Measurements from ENCODE around the gene PNLIPRP1.

PNLIPRP1 gene

DNA sequence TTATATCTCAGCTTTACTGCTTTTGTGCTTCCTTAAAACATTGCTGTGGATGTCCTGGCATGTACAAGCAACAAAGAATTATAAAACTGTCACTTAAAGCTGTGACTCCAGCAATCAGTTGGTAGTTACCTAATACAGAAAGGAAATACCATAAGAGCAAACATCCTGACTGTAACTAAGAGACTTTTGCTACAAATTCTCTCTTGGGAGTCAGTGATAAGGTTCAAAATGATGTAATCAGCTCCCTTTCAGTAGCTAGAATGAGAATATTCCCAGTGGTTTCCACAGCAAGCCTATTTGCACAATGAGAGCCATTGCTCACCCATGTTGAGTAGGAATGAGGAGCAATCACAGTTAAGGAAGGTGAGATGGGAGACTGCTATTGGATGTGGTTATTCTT is 7.6 kb downstream of the PNLIPRP1 start:
- DNase-seq = no peak

DNA sequence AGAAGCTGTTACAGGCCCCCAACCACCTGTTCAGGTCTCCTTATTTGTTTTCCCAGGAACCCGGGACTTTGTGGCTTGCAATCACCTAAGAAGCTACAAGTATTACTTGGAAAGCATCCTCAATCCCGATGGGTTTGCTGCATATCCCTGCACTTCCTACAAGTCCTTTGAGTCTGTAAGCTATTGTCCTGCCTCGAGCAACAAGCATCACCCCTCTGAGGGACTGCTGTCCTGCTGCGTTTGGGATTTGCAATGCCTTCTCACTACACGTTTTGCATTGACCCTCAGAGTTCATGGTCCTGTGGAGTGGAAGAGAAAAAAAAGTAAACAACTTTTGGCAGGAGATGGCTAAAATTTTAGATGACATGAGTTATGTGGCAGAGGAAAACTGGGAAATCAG is 9.2 kb downstream of the PNLIPRP1 start:
- no peak for DNase-seq

DNA sequence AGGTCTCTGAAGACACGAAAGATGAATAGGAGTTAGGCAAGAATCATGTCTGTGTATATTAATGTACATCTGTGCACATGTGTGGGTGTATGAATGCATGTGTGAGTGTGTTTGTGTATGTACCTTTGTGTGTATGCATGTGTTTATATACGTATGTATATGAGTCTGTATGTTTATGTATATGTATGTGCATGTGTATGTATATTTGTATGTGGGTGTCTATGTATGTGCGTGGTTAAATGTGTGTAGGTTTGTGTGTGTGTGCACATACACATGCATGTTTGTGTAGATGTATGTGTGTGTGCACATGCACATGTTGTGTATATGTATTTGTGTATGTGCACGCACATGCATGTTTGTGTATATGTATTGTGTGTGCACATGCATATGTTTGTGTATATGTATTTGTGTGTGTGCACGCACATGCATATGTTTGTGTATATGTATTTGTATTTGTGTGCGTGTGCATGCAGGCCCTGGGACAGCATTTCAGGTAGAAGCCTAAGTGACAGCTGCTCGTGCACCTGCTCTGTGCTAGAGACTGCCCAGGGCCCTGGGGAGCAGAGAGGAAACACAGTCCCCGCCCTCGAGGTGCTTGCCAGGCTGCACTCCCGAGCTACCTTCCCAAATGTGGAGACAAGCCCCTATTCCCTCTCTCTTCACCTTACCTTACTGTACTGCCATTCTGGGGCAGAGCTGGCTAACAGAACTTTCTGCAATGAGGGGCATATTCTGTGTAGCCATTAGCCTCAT is 12.1 kb downstream of the PNLIPRP1 start:
- DNase-seq = no peak

DNA sequence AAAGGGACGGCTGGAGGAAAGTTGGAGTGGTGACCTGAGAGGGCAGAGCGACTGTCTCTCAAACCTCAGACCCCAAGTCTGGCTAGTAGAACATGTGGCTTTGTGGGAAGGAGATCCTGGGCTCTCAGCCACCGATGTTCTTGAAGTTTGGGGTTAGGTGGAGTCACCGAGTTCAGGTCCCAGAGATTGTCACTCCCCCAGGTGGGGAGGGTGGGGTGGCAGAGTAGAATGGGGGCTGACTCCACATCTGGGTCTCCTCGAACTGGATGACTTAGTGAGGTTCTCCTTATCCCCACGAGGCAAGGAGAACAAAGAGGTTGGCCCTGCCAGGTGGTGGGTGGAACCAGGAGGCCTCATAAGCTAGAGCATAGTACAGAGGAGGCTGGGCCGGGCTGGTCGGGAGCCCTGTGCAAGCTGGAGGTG is 15.3 kb downstream of the PNLIPRP1 start:
- no peak for DNase-seq

DNA sequence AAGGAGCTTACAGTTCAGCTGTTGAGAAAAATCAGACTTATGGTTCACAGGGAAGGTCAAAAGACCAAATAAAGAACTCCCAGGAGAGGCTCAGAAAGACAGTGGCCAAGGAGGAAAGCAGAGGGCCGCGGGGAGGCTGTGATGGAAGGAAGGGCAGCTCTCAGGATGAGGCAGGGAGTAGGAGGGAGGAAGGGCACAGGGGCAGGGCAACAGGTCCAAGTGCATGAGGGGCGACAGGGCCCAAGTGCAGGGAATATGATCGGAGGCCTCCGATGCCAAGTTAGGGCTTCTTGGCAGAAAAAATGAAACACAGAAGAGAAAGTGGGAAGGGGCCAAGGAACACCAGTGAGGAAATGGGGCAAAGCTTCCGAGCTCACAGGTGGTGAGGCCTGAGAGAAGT is 16.6 kb downstream of the PNLIPRP1 start:
- DNase-seq = no peak

DNA sequence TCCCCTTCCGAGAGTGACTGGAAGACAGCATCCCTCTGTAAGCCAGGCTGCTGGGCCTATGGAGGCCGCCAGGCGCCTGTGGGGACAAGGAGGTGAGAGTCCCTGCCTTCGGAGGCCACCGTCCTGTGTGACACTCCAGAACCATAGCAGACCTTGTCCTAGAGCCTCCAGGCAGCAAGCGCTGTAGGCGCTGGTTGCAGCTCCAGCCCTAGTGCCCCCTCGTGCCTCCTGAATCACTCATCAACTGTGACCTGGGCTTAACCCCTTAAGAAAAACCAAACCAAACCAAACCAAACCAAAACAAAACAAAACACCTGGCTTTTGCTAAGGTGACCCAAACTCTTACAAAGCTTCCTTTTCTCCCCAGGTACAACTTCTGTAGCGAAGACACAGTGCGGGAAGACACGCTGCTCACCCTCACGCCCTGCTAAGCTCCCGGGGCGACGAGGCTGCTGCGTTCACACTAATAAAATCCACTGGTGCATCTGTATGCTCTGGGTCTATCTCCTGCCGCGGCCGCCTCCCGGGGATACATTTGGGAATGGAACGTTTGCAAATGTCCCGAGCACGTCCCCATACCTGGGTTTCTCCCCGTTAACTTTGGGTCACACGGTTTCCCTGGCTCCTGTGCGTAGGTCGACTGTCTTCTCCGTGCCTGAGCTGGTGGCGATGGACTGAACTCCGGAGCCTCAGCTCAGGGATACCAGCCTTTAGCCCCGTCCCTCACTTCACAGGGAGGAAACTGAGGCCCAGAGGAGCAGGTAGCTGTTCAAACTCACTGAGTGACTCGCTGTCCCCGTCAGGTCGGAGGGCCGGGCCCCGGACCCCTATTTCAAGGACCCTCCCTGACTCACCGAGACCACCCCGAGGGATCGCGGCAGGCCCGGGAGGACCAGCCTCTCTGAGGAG is 18.2 kb downstream of the PNLIPRP1 start:
- no peak for DNase-seq

DNA sequence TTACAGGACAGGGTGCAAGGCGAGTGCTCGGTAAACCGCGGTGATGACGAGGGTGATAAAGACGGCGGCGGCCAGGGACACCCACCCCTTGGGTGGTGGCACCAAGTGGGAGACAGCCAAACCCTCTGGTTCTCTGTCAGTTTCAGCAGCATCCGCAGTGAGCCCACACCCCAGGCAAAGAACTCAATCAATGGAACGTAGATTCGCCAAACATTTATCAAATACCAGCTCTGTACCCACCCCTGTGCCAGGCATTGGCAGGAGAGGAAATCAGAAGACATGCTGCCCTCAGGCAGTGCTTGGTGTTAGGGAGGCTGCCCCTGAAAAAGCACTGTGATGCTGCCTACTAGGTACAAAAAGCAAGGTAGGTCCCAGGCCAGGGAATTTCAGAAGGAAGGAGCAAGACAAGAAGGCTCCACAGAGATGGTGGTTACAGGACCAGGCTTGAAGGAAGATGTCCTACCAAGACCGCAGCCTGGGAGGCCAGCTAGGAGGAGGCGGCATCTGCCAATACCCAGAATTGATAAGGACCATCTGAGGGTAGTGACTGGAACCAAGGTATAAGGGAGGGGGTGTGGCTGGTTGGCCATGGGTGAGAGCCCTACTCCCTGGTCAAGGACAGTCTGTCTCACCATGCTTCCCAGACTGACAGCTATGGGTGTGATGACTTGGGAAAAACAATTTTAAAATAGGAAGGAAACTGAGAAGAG is 19.8 kb downstream of the PNLIPRP1 start:
- no peak for DNase-seq

DNA sequence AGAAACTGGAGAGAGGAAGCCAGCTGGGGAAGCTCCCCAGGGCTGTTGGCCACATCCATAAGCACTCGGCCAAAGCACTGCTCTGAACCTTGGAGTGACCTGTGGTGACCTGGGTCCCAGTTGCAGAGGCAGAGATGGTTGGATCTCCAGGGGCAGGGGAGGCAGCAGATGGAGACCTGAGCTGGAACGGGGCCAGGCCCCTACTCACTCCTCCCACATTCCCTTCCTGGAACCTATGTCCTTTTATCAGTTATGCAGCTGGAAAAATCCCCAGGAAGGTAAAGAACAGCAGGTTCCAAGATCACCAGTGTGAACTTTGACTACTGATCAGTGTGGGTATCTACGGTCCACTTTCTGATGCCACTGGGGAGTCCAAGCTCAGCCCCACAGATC is 20.4 kb downstream of the PNLIPRP1 start:
- no peak for DNase-seq

DNA sequence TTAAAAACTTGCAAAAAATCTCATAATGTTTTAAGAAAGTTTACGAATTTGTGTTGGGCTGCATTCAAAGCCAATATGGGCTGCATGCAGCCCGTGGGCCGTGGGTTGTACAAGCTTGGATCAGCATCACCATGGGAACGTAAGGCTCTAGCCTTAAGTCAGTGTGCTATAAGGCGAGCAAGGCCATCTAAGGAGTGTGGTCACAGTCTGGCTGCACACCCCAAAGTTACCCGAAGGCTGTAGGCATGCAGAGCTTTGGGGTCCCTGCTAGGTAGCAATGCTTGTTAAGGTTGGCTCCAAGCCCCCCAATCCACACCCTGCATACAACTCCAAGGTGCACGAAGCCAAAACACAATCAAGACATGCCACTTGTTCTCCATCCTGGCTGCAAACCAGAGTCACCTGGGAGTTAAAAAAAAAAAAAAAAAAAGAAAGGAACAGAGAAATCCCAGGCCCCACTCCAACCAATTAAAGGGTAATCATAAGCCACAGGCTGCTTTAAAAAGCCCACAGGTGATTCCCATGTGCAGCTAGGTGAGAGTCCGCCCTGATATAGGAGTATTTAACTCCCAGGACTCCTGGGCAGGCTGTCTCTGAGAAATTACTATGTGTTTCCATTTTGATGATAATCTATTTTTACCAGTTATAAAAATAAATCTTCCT is 21.5 kb downstream of the PNLIPRP1 start:
- DNase-seq = no peak

DNA sequence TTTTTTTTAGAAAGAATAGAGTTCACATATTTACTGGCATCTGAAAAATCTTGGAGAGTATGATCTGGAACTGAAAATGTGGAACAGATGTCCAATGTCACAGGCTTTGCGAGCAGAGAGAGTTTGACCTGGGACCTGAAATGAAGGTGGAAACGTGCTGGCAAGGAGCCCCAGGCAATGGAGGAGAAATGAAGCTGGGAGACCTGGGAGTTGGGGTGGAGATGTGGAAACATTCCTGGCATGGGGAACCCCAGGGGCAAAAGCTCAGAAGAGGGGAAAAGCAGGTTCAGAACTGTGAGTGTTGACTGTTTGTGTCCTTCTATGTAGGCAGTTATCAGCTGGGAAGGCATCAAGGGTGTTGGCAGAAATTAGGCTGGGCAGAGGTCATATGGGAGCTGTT is 22.7 kb downstream of the PNLIPRP1 start:
- no peak for DNase-seq

DNA sequence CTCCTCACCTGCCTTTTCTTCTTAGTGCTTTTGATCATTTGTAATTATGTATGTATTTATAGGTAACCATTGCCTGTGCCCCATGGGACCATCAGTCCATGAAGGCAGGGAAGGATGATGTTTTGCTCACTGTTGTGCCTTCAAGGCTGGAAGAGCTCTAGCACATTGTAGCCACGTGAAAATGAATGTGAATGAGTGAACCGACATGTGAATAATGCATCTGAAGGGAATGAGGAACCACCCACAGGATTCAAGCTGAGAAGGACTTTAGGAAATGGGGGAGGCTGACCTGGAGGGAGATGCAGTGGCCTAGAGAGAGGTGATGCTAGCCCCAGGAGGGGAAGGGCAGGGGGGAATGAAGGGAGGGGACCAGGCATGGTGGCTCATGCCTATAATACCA is 24.0 kb downstream of the PNLIPRP1 start:
- no peak for DNase-seq

DNA sequence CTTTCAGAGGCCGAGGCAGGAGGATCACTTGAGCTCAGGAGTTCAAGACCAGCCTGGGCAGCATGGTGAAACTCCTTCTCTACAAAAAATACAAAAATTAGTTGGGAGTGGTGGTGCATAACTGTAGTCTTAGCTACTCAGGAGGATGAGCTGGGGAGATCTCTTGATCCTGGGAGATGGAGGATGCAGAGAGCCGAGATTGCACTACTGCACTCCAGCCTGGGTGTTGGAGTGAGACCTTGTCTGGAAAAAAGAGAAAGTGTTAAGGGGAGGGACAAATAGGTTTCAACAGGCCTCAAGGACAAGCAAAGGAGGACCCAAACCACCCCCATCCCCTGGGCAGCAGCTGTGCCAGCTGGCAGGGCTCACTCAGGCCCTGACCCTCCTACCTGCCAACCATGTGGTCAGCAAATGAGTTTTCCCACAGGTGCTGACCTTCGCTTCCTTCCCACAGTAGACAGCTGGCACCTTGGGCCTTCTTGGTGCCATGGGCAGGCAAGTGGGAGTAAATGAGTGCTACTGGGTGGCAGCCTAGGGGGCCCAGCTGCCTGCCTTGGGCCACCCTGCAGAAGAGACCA is 24.5 kb downstream of the PNLIPRP1 start:
- no peak for DNase-seq

DNA sequence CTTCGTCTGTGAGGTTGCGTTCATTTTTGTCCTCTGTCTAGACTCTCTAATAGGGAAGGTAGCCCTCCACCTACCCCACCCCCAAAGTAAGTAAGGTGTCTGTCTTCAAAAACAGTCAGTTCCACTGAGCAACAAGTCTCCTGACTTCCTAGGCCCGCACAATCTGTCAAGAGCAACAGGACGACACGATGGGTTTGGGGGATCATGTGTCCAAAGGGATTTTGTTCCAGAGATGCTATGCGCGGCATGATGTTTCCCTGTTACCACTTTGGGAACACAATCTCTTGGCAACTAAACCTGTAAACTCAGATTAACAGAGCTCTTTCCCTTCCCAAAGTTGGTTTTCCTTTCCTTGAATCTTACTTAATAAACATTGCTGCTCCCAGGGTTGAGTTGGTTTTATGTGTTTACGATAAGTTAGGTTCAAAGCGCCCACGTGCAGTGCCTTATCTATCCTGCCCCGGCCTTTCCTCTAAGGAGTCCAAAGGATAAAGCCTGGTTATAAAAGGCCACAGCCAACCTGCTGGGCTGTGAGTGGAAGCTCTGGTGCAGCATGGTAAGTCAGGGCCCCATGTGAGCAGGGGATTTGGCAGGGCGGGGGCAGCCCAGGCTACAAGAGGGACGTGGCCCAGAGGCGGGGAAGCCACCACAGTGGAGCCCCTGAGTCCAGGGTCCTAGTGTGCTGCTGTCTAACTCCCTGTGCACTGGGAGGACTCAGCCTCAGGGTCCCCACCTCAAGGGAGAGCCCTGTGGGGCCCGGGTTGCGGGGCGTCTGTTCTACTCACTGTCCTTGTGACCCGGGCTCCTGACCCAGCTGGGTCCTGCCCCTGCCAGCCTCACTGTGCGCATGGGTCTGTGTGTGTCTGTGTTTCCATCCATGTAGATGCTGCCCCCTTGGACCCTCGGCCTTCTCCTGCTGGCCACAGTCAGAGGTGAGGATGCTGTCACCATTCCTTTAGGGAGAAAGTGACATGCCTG is 30.0 kb downstream of the PNLIPRP1 start, which contains the start of gene PNLIPRP2:
TSS of gene PNLIPRP2 (plus strand) at position 531 of the 978 bp plus-strand sequence.
- DNase-seq = no peak

DNA sequence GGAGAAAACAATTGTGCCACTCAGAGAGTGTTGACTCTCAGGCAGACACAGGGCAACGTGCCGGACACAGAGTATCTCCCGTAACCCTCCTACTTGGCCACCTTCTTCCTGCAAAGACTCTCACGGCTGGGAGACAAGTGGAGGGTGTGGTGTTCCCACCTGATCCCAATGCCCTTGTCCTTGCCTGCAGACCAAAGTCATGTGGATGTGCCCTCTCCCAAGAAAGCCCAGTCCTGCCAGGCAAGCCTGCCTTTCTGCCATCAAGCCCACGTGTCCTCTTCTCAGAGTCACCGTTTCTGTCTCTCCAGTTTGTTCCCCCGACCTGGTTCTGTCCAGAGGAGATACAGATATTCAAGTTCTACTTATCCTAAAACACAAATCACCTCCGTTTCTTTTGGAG is 30.7 kb downstream of the PNLIPRP1 start:
- no peak for DNase-seq

DNA sequence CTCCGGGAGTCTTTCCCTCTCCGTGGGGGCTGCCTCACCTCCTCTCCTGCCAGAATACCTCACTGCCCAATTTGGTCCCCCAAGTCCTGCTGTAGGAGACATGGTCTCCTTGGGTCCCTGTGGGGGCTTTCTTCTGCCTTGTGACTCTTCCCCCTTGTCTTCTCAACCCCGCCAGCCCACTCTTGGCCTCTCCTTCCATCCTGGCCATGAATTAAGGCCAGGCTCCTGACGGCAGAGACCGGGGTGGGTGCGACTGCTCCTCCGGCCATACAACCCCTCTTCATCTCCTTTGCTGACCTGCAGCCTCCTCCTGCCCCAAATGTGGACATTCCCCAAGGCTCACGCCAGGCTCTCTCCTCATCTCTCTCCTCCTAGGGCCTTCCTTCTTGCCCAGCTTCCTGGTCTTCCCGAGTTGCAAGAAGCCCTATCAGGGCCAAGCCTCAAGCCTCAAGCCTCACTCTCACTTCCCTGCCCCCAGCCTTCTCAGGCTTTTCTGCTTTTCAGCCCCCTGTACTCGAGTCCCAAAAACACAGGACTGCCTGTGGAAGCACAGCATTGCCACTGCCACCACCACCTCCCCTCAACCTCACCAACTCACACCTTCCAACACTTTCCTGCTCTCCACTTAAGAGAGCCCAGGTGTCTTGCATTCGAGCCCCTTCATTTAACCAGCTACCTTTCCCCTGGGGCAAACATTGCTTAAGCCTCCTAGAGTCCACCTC is 31.3 kb downstream of the PNLIPRP1 start:
- no peak for DNase-seq

DNA sequence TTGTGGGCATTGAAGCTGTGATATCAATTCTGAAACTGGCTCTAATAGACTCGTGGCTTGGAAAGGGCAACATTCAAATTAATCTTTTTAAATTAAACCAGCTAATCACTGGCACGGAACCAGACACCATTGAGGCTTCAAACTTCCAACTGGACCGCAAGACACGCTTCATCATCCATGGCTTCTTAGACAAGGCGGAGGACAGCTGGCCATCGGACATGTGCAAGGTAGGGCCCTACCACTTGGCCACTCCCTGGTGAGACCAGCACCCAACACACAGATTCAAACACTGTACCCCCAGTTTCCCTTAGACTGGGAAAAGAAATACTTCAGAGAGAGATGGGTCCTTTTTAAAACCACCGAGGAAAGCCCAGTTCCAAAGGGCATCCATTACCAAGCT is 35.1 kb downstream of the PNLIPRP1 start:
- no peak for DNase-seq

DNA sequence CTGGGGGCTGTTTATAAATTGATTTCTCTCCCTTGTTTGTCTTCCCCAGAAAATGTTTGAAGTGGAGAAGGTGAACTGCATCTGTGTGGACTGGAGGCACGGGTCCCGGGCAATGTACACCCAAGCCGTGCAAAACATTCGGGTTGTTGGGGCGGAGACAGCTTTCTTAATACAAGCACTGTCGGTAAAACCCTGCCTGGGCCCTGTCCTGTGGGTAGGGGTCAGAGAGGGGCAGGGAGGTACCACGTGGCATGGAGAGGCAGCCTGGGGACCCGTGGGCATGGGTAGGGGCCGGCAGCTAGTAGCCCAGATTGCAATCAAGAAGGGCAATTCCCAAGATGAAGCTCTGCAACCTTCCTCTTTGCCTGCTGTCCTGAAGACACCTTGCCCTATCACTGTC is 36.1 kb downstream of the PNLIPRP1 start:
- no peak for DNase-seq

DNA sequence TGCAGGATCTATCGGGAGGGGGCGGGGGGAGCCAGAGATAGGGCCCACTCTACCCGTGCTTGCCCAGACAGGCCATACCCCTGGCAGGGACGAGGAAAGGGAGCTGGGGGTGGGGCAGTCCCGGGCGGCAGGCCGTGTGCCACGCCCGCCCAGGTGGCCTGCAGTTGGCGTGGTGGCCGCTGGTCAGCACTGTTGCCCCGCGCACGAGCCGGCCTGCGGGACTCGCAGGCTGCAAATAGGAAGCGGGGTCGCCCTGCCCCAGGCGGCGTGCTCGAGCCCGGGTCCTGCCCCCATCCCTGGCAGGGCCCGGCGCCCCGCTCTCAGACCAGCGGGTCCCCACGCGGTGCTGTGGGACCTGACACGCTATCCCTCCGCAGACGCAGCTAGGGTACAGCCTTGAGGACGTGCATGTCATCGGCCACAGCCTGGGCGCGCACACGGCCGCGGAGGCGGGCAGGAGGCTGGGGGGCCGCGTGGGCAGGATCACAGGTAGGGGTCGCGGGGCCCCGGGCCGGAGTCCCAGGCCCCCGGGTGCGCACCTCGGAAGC is 36.7 kb downstream of the PNLIPRP1 start:
- DNase-seq = peak in 6 of 56 donors; percentile 2 to 35 (median 8)

DNA sequence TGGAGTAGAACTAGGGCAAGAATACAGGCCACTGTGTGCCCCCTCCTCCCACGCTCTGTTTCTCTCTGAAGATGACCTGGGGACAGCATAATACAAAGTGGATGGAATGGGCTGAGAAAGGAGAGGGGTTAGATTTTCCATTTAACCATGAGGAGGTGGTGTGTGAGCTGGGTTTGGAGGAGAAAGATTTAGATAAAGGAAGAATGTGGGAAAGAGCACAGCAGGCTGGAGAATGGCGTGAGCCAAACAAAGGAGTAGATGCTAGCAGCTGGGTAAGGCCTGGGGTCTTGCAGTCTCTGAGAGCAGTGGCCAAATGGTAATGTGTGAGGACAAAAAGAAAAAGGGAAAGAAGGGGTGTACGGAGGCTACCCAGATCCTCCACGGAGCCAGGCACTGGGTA is 38.6 kb downstream of the PNLIPRP1 start:
- no peak for DNase-seq

Data from amygdala (tissue), 56 donors.